MG63 (cell line): ENCODE results near the gene DDX60. TPM values are rescaled to one million over a fixed set of nuclear protein-coding genes. Genes with fewer than 3 reads are reported as not detected.

ENCODE experiments used
- DNase-seq: peaks from one replicate; pipeline ENCODE4 v3.0.0-alpha.2; 2020
- H3K27me3 ChIP-seq: fragments of 250-450 bp; sonication (Bioruptor Pico); 2 replicates; pipeline ENCODE4 v1.5.1; 2020; ENCODE audit warnings: mild to moderate bottlenecking, moderate library complexity
- H3K36me3 ChIP-seq: fragments of 250-450 bp; sonication (Bioruptor Pico); 2 replicates; pipeline ENCODE4 v1.5.1; 2020; ENCODE audit warnings: mild to moderate bottlenecking, moderate library complexity
- H3K4me3 ChIP-seq: fragments of 250-450 bp; sonication (Bioruptor Pico); 2 replicates; pipeline ENCODE4 v1.5.1; 2020; ENCODE audit warnings: mild to moderate bottlenecking, moderate library complexity
- H3K9me3 ChIP-seq: fragments of 250-450 bp; sonication (Bioruptor Pico); 2 replicates; pipeline ENCODE4 v1.5.1; 2020; ENCODE audit warnings: mild to moderate bottlenecking, moderate library complexity
- total RNA-seq: library from RNA; depleted of rRNA; stranded (reverse); fragments of >200 nt; shearing (Covaris generic); gene quantifications from 2 replicates; pipeline ENCODE4 v1.2.3, GENCODE V29; 2014; ENCODE audit warnings: low replicate concordance; rRNA removed

Gene DDX60
- total RNA-seq, 1 experiment from 2014 or later = 7.7 TPM

DNA sequence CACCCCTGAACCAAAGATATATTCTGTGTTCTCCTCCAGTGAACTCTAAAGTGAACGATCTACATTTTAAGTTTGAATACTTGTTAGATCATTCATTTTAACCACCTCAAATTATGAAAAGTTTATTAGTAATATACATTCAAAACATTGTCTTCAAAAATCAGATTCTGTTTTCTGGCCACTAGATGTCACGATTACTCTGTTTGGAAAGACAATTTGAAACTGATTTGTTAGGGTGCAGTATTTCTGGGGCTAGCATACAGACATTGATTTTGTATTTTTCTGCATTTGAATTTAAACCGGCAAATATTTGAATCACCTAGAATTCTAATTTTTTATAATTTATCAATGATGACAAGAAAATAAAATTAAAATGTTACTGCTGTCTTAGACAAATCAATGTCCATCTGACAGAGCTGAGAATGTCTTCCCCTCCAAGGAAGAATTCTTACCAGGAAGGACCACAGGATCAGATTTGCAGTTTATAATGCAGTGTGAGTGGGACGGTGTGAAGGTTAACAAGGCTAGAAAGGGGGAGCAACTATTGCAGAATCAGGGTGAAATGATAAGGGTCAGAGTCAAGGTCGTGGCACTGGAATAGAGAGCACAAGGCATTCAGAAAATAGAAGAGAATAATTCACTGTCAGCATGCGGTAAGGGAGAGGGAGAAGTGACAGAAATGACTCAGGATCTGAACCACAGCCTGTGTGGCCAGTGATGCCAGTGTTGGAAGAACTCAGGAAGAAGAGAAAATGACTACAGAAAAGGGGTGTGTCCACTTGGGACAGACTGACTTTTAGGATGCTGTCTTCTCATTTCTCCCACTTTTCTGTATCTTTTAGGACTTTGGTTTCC lies 134.6 kb downstream of the DDX60 start:
- no peaks in the 10 kb centered on the region for H3K27me3 ChIP-seq
- DNase-seq = no peak
- no peaks in the 10 kb centered on the region for H3K36me3 ChIP-seq
- H3K4me3 ChIP-seq = no peak overlapping the region
- no peaks in the 10 kb centered on the region; the same call in 1 of the 2 replicates for H3K9me3 ChIP-seq

DNA sequence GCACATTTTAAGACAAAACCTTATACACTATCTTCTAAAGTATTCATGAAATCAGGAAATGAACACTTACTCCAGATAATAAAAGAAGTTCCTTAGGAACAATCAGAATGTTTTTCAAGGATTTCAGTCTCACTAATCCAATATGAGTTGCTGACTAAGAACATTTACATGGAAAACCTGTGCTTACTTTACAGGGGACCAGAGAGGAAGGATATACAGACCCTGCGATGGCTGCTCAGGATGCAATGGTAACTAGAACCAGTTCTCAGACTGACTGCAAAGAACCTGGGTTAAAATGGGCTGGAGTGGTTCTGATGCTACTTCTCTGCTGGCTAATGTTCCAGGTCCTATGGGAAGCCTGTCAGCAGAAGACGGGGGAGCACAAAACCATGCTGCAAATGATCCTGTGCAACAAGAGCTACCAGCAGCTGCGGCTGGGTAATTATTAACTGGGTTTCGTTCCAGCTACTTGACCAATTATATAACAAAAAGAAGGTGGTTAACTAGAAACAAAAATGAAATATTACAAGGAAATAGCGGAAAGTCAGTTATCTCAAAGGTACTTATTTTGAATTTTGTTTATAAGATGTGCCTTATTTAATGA lies 140.9 kb downstream of the DDX60 start:
- H3K27me3 ChIP-seq = no peaks in the 10 kb centered on the region
- H3K4me3 ChIP-seq = no peak overlapping the region
- no peaks in the 10 kb centered on the region for H3K9me3 ChIP-seq

GRCh38 chr4:168174308-168174707 lies 144.2 kb downstream of the DDX60 start:
- no peaks in the 10 kb centered on the region for H3K9me3 ChIP-seq
- no peaks in the 10 kb centered on the region for H3K27me3 ChIP-seq
- no peaks in the 10 kb centered on the region for H3K36me3 ChIP-seq
- H3K4me3 ChIP-seq = no peak overlapping the region
- DNase-seq = no peak

More for the DNA sequence above, 140.9 kb downstream of the DDX60 start:
- no peaks in the 10 kb centered on the region for H3K36me3 ChIP-seq
- no peak for DNase-seq

DNA sequence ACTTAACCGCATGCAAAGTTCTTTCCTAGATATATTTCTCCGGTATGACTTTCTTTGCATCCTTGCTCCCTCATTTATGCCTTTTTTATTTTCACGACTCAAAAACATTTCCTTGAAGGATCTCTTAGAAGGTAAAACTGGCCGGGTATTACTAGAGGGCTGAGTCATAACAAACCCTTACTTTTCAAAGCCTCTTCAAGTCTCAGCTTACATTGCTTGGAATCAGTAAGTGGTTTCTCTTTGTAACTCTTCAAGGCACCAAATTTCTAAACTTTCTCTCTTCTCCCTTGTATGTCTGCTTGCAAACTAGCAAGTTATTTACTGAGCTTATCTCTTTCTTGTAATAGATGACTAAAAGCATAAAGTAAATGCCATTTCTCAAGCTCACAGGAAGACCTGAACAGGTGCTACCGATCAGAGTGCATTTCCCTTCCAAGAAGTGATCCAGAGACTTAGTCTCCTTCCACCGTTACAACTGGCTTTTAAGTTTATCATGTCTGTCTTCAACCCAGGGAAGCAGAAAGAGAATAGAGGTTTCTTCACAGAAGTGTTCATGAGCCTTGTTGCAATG lies 150.8 kb downstream of the DDX60 start:
- no peaks in the 10 kb centered on the region for H3K9me3 ChIP-seq
- no peak overlapping the region for H3K4me3 ChIP-seq
- no peak for DNase-seq
- H3K36me3 ChIP-seq = no peaks in the 10 kb centered on the region
- no peaks in the 10 kb centered on the region for H3K27me3 ChIP-seq

Other genes with a start within 250 kb of the DDX60 start
- gene ANXA10, start 226.2 kb downstream of the DDX60 start, total RNA-seq = not detected in 2 replicates
- 7.6 and 8.1 TPM in 2 replicates for gene DDX60L, start 161.7 kb upstream of the DDX60 start, total RNA-seq
- 40.2 and 46.8 TPM in 2 replicates for gene PALLD, start 178.3 kb upstream of the DDX60 start, total RNA-seq